HepG2 (cell line): ENCODE data around the gene RPS6KB2. TPM values are rescaled to one million over a fixed set of nuclear protein-coding genes. Genes with fewer than 3 reads are reported as not detected.

ENCODE experiments used
- ATAC-seq: fragments of 200-7000 bp; cut with Tn5 transposase; 3 replicates; pipeline ENCODE4 v1.9.1; 2020; ENCODE audit warnings: mild to moderate bottlenecking, moderate library complexity
- BruUV-seq: library from RNA; stranded (reverse); fragments of 400-500 nt; replicated peaks from 2 replicates; lab custom pipeline; 2021; lab: Mats Ljungman, UMichigan
- CTCF ChIA-PET: fragments of 300-600 bp; formaldehyde crosslinking; extraction: SDS; loops from one replicate; lab custom pipeline; 2021; ENCODE audit warnings: low total read pairs, inconsistent platforms, low intra/inter-chr PET ratio; lab: Yijun Ruan, JAX
- POLR2A ChIA-PET: fragments of 350-600 bp; sonication (Branson Sonifier 250); formaldehyde crosslinking; loops from one replicate; lab custom pipeline; 2020; ENCODE audit warnings: antibody characterized with exemption, inconsistent platforms; lab: Yijun Ruan, JAX
- DNase-seq: peaks from one replicate; pipeline ENCODE4 v3.0.0-alpha.2; 2015; ENCODE audit warnings: low spot score
- FAIRE-seq: peaks from 3 replicates; lab custom pipeline; 2011; peaks lifted over from hg19 to GRCh38; lab: Jason Lieb, UNC
- H2AFZ ChIP-seq: one replicate; pipeline ENCODE4 v1.6.1; 2011; ENCODE audit warnings: low read length, inconsistent platforms
- H3K27ac ChIP-seq: fragments of 300-600 bp; 3 replicates; pipeline ENCODE4 v1.8.0; 2011; ENCODE audit warnings: mixed run types, mild to moderate bottlenecking, mixed read lengths, low read length, inconsistent platforms; ENCODE audit not compliant: insufficient read depth; ENCODE audit errors: extremely low read length
- H3K27me3 ChIP-seq, 2 experiments: fragments of 200-600 bp in 1 of 2; 2 replicates in 1 of 2; 3 replicates in 1 of 2; pipeline versions ENCODE4 v1.6.0 to v1.8.0; 2011; ENCODE audit warnings: low read length in 2 of 2, mild to moderate bottlenecking in 2 of 2, moderate library complexity in 2 of 2, inconsistent platforms in 1 of 2; ENCODE audit not compliant: insufficient read depth in 2 of 2, control insufficient read depth in 1 of 2
- H3K36me3 ChIP-seq, 2 experiments: fragments of 200-600 bp in 1 of 2; replicated peaks in 1 of 2; 2 replicates in 1 of 2; 3 replicates in 1 of 2; pipeline versions ENCODE4 v1.5.1 to v1.8.0; 2011; ENCODE audit warnings: low read length in 2 of 2, inconsistent platforms in 1 of 2; ENCODE audit not compliant: insufficient read depth in 2 of 2, control insufficient read depth in 1 of 2
- H3K4me1 ChIP-seq: 2 replicates; pipeline ENCODE4 v1.5.1; 2012; ENCODE audit warnings: low read length, inconsistent platforms; ENCODE audit not compliant: insufficient read depth
- H3K4me2 ChIP-seq: 2 replicates; pipeline ENCODE4 v1.6.0; 2011; ENCODE audit warnings: low read depth, low read length, inconsistent platforms
- H3K4me3 ChIP-seq, 3 experiments: fragments of 200-600 bp in 1 of 3; sonication (generic), shearing (Covaris generic) in 1 of 3; replicated peaks in 1 of 3; 2 replicates each; pipeline ENCODE4 v1.5.1; 2011 to 2016; ENCODE audit warnings: low read length in 3 of 3, inconsistent platforms in 2 of 3, low read depth in 2 of 3, mild to moderate bottlenecking in 2 of 3, control low read depth in 1 of 3, mixed read lengths in 1 of 3; ENCODE audit not compliant: insufficient read depth in 1 of 3
- H3K79me2 ChIP-seq: one replicate; pipeline ENCODE4 v1.6.1; 2011; ENCODE audit warnings: low read length, inconsistent platforms; ENCODE audit not compliant: insufficient read depth
- H3K9ac ChIP-seq: 2 replicates; pipeline ENCODE4 v1.6.0; 2011; ENCODE audit warnings: mild to moderate bottlenecking, low read depth, low read length, inconsistent platforms; ENCODE audit not compliant: insufficient read depth
- H3K9me3 ChIP-seq: 2 replicates; pipeline ENCODE4 v1.5.1; 2012; ENCODE audit warnings: mild to moderate bottlenecking, low read length
- H4K20me1 ChIP-seq: 2 replicates; pipeline ENCODE4 v1.6.0; 2011; ENCODE audit warnings: inconsistent platforms, mild to moderate bottlenecking, low read length, moderate library complexity; ENCODE audit not compliant: insufficient read depth
- BORCS8-MEF2B ChIP-seq: sonication (generic); formaldehyde crosslinking; IDR thresholded peaks from 2 replicates; pipeline ENCODE4 v1.8.0; 2022; ENCODE audit warnings: mild to moderate bottlenecking, missing genetic modification reagents
- EED ChIP-seq: sonication (generic); formaldehyde crosslinking; IDR thresholded peaks from 2 replicates; pipeline ENCODE4 v1.5.0; 2020; ENCODE audit warnings: mild to moderate bottlenecking, missing genetic modification reagents
- ELF1 ChIP-seq: sonication (generic); formaldehyde crosslinking; IDR thresholded peaks from 2 replicates; pipeline ENCODE4 v1.4.0; 2020; ENCODE audit warnings: missing genetic modification reagents
- FOXA3 ChIP-seq: IDR thresholded peaks from 2 replicates; pipeline ENCODE4 v1.6.1; 2016; ENCODE audit warnings: missing genetic modification reagents, missing compliant biosample characterization
- GABPB1 ChIP-seq: IDR thresholded peaks from 2 replicates; pipeline ENCODE4 v1.6.1; 2016; ENCODE audit warnings: mild to moderate bottlenecking, missing genetic modification reagents, moderate library complexity, missing compliant biosample characterization
- PAXIP1 ChIP-seq: sonication (generic); formaldehyde crosslinking; conservative IDR thresholded peaks from 2 replicates; pipeline ENCODE4 v1.4.0; 2020; ENCODE audit warnings: mild to moderate bottlenecking, missing genetic modification reagents, moderate library complexity
- ZNF224 ChIP-seq: sonication (generic); formaldehyde crosslinking; IDR thresholded peaks from 2 replicates; pipeline ENCODE4 v1.5.0; 2020; ENCODE audit warnings: mild to moderate bottlenecking, missing genetic modification reagents
- ZNF446 ChIP-seq: sonication (generic); formaldehyde crosslinking; IDR thresholded peaks from 2 replicates; pipeline ENCODE4 v1.5.0; 2020; ENCODE audit warnings: mild to moderate bottlenecking, missing genetic modification reagents
- ZNF687 ChIP-seq: sonication (generic); formaldehyde crosslinking; IDR thresholded peaks from 2 replicates; pipeline ENCODE4 v1.5.1; 2020; ENCODE audit warnings: mild to moderate bottlenecking, missing genetic modification reagents, moderate library complexity
- ZNF780A ChIP-seq: sonication (generic); formaldehyde crosslinking; IDR thresholded peaks from 2 replicates; pipeline ENCODE4 v1.8.0; 2022; ENCODE audit warnings: mild to moderate bottlenecking, missing genetic modification reagents, moderate library complexity
- ZNF839 ChIP-seq: sonication (generic); formaldehyde crosslinking; IDR thresholded peaks from 2 replicates; pipeline ENCODE4 v1.4.0; 2020; ENCODE audit warnings: missing genetic modification reagents, mild to moderate bottlenecking, borderline replicate concordance
- WGBS: methylation state at CpG from one replicate; pipeline ENCODE4 v1.1.6; 2017; ENCODE audit warnings: low lambda C conversion rate; 5-methylcytosine and 5-hydroxymethylcytosine counted together
- in situ Hi-C: cut with HindIII; loops from 2 replicates; pipeline ENCODE4 v1.10.0; 2017; ENCODE audit warnings: low pct_unique_long_range_greater_than_20kb; ENCODE audit not compliant: extremely low pct_ligation_motif_present
- intact Hi-C: fragments of 100-400 bp; cut with micrococcal nuclease; formaldehyde crosslinking; loops from one replicate; pipeline ENCODE4 v1.10.0; 2022; ENCODE audit not compliant: unreplicated experiment
- polyA plus RNA-seq, 8 experiments: library from polyadenylated mRNA; depleted of rRNA in 3 of 8; stranded (reverse) in 7 of 8; unstranded in 1 of 8; fragments of >200 nt; fragmentation: Illumina TruSeq in 4 of 8; extraction: Trizol in 4 of 8; gene quantifications; 2 replicates each; pipeline versions ENCODE4 v1.2.1 to v1.2.3, GENCODE V29; 2011 to 2016; ENCODE audit warnings: low read depth in 4 of 8, missing spikeins in 1 of 8, mixed read lengths in 1 of 8; ENCODE audit not compliant: insufficient read depth in 1 of 8
- total RNA-seq, 5 experiments: library from RNA; depleted of rRNA; stranded (reverse); fragments of >200 nt; fragmentation: Illumina TruSeq; extraction: Trizol; gene quantifications; 2 replicates each; pipeline ENCODE4 v1.2.3, GENCODE V29; 2016; ENCODE audit warnings: low read depth in 1 of 5
- TF ChIP-seq, protein P1 (sequence below): sonication (generic); formaldehyde crosslinking; IDR thresholded peaks from 2 replicates; pipeline ENCODE4 v1.8.1; 2023; ENCODE audit warnings: mild to moderate bottlenecking, missing genetic modification reagents, borderline replicate concordance
- TF ChIP-seq, protein P2 (sequence below): IDR thresholded peaks from 2 replicates; pipeline ENCODE4 v1.6.1; 2018; ENCODE audit warnings: missing genetic modification reagents, mild to moderate bottlenecking, missing compliant biosample characterization

RPS6KB2 gene
- total and polyA plus RNA-seq, 2 of the 13 experiments (the other 11 are each of a cell fraction or from before 2014, with no cell fraction given) = 52.9 to 54.8 TPM

DNA sequence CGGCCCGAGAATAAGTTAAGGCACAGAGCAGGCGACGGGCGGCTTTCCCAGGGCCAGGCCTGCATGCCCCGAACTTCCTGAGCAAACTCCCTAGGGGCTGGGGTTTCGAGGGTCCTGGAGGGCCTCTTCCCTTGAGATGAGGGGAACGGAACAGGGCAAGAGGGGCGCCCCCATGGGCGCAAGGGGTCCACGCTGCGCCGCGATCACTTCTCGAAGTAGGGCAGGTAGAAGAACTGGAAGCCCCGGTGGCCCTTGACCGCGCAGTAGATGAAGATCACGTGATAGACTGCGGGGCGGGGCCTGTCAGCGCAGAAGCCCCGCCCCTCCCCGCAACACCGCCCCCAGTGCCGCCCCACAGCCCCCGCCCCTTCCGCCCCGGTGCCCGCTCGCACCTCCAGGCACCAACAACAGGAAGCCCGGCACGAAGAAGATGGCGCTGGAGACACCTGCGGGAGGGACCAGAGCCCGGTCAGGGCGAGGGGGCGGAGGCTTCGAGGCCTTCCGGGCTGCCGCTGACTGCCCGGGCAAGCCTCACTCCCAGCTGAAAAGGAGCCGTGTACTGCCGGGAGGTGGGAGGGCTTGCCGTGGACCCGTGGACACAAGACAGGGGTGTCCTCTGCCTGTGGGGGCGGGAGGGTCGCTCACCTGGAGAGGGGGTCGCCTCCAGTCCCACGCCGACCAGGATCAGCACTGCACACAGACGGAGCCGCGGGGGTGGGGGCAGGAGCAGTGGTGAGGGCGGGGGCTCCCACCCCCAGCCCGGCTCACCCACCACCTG lies 36.3 kb downstream of the RPS6KB2 start (continued):
- TF ChIP-seq PAXIP1 (CRISPR knock-in tag) (peak; percentile 22; the same call in 1 of the 2 replicates), ZNF780A (CRISPR knock-in tag) (no peak; the same call in 1 of the 2 replicates), ZNF839 (CRISPR knock-in tag) (no peak), ELF1 (CRISPR knock-in tag) (peak; percentile 78), ZNF446 (CRISPR knock-in tag) (peak; percentile 24; the same call in 1 of the 2 replicates), FOXA3 (CRISPR knock-in tag) (no peak)
- TF ChIP-seq, protein P1, sequence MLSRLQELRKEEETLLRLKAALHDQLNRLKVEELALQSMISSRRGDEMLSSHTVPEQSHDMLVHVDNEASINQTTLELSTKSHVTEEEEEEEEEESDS = no peak
- TF ChIP-seq, all 625 proteins: peak for 138

- Histone ChIP-seq H3K79me2 (no peaks in the 10 kb centered on the region), H3K36me3 (no peaks in the 10 kb centered on the region), H3K4me3 (peak overlapping the region; percentile 57 to 97 (median 80)), H3K27me3 (no peaks in the 10 kb centered on the region), H3K9me3 (no peaks in the 10 kb centered on the region), H3K4me1 (peaks cover 48% of the 10 kb centered on the region), H3K27ac (peak overlapping the region; percentile 64), H3K4me2 (peak overlapping the region; percentile 74), H4K20me1 (no peaks in the 10 kb centered on the region), H2AFZ (no peak overlapping the region), H3K9ac (peak overlapping the region; percentile 73)
- 9% methylated on average over 3 of the region's 3 CpGs for WGBS
- in situ Hi-C loops (loop anchor here (5.0 kb wide), 1 partner anchor 63 kb away; the partner anchor contains the start of genes PPP1CA and TBC1D10C), intact Hi-C loops (no loop called here)
- FAIRE-seq (no peak), DNase-seq (peak; percentile 30), ATAC-seq (peak; percentile 1; the same call in 2 of the 3 replicates)
- CTCF ChIA-PET = no interaction called here
- POLR2A ChIA-PET = interaction anchor here (0.6 to 2.5 kb wide), 12 partner anchors 9 to 185 kb away, joined by 3 to 16 read pairs (median 4); partner anchors contain the start of genes ACY3, AIP, CORO1B and PPP1CA
- BruUV-seq = no TSS peak
- TF ChIP-seq, protein P2, sequence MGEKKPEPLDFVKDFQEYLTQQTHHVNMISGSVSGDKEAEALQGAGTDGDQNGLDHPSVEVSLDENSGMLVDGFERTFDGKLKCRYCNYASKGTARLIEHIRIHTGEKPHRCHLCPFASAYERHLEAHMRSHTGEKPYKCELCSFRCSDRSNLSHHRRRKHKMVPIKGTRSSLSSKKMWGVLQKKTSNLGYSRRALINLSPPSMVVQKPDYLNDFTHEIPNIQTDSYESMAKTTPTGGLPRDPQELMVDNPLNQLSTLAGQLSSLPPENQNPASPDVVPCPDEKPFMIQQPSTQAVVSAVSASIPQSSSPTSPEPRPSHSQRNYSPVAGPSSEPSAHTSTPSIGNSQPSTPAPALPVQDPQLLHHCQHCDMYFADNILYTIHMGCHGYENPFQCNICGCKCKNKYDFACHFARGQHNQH (CRISPR knock-in tag) = no peak
- TF ChIP-seq GABPB1 = no peak
- no peak for TF ChIP-seq EED (CRISPR knock-in tag)
- TF ChIP-seq BORCS8-MEF2B (CRISPR knock-in tag) = no peak
- no peak for TF ChIP-seq ZNF224 (CRISPR knock-in tag)
- no peak for TF ChIP-seq ZNF687 (CRISPR knock-in tag)
These were observed 36.9 kb downstream of the RPS6KB2 start for GRCh38 chr11:67465189-67465510.
